GM10266 (cell line): Measurements from ENCODE around the gene NR4A1.

Experiments used
- DNase-seq: peaks from one replicate; pipeline ENCODE4 v3.0.0; 2012; ENCODE audit errors: extremely low spot score
- TF ChIP-seq, protein P1 (sequence below): IDR thresholded peaks from 2 replicates; pipeline ENCODE4 v1.5.1; 2012; ENCODE audit warnings: mild to moderate bottlenecking, low read depth; ENCODE audit not compliant: control insufficient read depth, insufficient read depth; ENCODE audit errors: missing control alignments

The NR4A1 gene

DNA sequence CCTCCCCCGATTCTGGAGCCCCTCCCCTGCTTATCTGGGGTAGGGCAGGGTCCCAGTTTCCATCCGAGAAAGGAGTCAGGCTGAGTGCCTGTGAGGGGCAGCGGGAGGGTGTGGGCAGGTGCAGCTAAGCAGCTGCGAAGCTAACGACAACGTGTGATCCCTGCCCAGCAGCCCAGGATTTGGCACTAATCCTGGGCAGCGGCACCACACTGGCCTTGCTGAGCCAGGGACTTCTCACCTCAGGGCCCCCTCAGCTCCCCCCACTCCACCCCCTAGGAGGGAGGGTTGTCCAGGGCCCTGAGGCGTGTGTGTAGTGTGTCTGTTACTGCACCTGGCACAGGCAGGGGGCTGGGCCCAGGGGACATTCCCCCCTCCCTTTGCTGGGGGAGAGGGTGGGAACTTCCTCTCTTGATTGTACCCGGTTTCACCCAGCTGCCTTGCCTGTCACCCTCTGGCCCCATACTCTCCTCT is 30.1 kb downstream of the NR4A1 start:
- peak; percentile 67 for DNase-seq

DNA sequence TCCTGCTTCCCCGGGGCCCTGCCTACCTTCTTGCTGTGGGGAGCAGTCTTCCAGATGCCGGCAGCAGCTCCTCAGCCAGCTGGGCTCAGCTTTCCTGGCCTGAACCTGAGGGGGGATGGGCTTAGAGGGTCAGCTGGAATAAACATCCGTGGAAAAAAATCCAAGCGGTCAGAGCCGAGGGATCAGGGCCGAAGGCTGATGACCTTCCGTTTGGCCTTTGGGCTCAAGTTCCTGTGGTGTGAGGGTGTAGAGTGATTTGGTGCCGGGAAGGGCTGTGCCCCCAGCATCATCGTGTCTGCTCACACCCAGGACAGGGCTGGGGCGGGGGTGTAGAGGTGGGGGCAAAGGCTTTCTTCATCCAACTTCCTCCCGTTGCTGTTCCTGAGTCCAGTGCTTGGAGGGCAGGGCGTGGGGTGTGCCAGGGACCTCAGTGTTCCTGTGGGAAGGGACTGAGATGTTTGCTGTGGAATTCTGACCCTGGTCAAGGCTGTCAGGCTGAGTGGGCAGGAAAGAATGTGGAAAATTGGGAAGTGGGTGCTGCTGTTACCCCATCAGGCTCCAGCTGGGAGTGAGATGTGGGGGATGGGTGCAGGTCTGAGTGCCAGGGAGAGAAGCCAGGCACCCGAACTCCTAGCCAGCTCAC is 30.9 kb downstream of the NR4A1 start:
- no peak for DNase-seq
- TF ChIP-seq, protein P1, sequence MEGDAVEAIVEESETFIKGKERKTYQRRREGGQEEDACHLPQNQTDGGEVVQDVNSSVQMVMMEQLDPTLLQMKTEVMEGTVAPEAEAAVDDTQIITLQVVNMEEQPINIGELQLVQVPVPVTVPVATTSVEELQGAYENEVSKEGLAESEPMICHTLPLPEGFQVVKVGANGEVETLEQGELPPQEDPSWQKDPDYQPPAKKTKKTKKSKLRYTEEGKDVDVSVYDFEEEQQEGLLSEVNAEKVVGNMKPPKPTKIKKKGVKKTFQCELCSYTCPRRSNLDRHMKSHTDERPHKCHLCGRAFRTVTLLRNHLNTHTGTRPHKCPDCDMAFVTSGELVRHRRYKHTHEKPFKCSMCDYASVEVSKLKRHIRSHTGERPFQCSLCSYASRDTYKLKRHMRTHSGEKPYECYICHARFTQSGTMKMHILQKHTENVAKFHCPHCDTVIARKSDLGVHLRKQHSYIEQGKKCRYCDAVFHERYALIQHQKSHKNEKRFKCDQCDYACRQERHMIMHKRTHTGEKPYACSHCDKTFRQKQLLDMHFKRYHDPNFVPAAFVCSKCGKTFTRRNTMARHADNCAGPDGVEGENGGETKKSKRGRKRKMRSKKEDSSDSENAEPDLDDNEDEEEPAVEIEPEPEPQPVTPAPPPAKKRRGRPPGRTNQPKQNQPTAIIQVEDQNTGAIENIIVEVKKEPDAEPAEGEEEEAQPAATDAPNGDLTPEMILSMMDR = no peak

More for the DNA sequence above, 30.1 kb downstream of the NR4A1 start:
- TF ChIP-seq, protein P1 = no peak

DNA sequence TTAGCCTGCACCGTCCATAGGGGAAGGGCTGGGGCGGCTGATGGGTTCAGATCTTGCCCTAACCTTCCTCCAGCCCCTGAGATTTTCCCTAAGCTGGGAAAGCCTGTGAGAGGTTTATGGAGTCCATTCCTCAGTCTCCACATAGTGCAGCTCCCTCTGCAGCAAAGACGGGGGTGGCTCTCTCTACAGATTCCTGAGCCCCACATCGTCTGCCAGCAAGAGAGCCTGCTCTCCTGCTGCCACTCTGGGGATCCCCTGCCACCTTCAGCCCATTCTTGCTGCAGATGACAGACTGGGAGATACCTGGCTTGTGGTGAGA is 31.4 kb downstream of the NR4A1 start:
- no peak for DNase-seq
- TF ChIP-seq, protein P1 = no peak

DNA sequence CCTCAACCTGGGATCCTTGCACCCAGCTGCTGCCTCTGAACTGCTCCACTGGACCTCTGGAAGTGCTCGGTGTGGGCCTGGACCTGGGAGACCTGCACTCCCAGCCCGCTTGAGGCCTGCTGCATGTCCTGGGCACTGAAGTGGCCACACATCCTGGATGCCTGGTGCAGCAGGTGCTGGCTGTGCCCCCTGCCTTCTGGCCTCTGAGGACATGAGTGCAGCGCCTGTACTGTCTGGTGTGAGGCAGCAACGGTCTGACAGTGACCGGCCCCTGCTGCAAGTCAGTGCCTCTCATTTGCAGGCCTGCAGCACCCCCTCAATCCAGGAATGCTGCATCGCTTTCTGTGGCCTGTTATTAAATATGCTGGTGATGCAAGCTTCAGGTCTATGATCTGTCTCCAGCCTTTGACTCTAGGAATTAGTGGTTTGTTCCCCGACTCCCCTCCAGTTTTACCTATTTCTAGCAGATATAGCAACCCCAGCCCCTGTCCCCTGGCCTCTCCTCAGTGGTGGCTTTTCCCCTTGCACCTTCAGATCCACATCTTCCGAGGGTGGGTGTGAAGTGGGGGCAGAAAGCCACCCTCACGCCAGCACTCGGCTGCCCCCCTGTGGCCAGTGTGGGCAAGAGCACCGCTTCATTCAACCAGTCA is 31.9 kb downstream of the NR4A1 start:
- TF ChIP-seq, protein P1 = peak; percentile 90
- peak; percentile 86 for DNase-seq

DNA sequence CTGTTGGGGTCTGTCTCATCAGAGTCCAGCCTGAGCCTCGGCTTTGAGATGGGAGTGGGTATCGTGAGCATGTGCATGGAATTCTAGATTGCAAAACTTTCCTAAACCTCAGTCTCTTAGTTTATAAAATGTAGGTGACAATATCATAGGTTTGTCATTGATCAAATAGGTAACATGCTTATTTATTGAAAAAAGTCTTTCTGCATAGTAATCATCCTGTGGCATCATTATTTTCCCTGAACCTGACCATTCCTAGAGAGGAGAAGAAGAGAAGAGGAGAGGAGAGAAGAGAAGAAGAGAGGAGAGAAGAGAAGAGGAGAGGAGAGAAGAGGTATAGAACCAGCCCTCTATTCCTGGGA is 32.4 kb downstream of the NR4A1 start:
- DNase-seq = no peak
- TF ChIP-seq, protein P1 = peak; percentile 2

DNA sequence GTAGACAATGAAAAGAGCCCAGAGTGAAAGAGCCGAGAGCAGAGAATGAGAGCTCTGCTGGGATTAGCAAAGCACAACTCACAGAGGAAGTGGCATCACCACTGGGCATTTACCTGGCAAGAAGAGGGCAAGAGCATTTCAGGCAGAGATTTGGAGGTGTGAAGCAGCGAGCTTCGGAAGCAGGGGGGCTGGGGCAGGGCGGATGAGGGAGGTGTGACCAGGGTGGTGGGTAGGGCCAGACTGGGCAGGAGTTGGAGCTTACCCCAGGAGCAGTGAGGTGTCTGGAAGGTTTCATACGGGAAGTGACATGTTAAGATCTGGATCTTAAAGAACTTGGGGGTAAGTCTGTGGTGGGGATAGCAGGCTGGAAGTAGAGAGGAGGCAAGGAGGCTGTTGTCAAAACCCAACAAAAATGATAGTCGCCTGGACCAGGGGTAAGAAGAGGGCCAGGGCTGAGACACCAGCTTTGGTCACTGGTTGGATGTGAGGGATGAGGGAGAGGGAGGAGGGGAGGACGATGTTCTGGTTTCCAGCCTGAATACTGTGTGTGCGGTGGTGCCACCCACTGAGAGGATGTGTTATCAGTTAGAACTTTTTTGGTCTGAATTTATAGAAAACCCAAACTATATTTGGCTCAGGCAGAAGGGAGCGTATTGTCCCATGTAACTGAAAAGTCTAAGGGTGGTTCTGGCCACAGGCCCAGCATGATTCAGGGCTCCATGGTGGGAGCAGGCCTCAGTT is 33.4 kb downstream of the NR4A1 start:
- TF ChIP-seq, protein P1 = no peak
- no peak for DNase-seq
